HG03103 (cell line): ENCODE data around the gene ERCC6L.

ENCODE experiments used
- ATAC-seq: cut with Tn5 transposase; IDR thresholded peaks from one replicate; pipeline ENCODE4 v1.9.1; 2021; ENCODE audit warnings: low read depth; ENCODE audit not compliant: unreplicated experiment

Gene ERCC6L, protein sequence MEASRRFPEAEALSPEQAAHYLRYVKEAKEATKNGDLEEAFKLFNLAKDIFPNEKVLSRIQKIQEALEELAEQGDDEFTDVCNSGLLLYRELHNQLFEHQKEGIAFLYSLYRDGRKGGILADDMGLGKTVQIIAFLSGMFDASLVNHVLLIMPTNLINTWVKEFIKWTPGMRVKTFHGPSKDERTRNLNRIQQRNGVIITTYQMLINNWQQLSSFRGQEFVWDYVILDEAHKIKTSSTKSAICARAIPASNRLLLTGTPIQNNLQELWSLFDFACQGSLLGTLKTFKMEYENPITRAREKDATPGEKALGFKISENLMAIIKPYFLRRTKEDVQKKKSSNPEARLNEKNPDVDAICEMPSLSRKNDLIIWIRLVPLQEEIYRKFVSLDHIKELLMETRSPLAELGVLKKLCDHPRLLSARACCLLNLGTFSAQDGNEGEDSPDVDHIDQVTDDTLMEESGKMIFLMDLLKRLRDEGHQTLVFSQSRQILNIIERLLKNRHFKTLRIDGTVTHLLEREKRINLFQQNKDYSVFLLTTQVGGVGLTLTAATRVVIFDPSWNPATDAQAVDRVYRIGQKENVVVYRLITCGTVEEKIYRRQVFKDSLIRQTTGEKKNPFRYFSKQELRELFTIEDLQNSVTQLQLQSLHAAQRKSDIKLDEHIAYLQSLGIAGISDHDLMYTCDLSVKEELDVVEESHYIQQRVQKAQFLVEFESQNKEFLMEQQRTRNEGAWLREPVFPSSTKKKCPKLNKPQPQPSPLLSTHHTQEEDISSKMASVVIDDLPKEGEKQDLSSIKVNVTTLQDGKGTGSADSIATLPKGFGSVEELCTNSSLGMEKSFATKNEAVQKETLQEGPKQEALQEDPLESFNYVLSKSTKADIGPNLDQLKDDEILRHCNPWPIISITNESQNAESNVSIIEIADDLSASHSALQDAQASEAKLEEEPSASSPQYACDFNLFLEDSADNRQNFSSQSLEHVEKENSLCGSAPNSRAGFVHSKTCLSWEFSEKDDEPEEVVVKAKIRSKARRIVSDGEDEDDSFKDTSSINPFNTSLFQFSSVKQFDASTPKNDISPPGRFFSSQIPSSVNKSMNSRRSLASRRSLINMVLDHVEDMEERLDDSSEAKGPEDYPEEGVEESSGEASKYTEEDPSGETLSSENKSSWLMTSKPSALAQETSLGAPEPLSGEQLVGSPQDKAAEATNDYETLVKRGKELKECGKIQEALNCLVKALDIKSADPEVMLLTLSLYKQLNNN

DNA sequence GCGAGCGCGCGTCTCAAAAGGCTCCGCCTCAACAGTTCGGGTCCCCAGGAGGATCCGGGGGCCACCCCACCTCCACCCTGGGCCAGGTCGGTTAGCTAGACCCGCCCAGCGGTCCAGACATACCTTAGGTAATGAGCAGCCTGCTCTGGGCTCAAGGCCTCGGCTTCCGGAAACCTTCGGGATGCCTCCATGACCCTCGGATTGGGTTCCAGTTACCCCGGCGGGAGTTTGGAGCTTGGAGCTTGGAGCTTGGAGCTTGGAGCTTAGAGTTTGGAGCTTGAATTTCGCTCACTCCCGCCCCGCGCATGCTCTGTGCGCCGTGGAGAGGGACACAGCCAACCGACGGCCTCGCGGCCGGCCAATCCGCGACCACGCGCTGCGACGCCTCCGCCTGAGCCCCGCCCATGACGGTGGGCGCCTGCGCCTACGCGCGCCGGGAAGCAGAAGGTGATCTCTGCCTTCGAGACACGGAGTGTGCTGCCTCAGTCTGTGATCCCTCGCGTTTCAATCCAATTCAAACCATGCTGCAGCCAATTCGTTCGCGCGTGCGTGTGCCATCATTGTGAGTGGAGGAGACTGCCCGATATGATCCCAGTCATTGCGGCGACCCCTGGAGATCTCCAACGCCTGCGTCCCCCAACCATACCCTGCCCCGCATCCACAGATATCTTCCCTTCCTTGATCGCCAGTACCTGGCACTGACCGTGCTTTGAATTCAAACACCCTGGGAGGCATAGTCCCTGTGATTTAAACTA, at the start of gene ERCC6L:
Gene ERCC6L (minus strand): TSS at position 307 of the 755 bp plus-strand sequence. CDS start 116 bp downstream, at position 191.
- peak; percentile 96 for ATAC-seq

DNA sequence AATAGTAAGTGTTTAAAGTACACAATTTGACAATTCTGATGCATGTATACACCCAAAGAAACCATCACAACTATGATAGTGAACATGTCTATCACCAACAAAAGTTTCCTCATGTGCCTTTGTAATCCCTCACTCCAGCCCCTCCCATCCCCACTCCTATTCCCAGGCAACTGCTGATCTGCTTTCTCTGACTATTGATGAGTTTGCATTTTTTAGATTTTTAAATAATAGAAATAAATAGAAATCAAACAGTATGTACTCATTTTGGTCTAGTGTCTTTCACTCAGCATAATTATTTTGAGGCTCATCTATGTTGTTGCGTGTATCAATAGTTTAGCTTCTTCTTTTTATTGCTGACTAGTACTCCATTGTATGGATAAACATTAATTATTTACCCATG, 43.5 kb upstream of the ERCC6L start:
- no peak for ATAC-seq

DNA sequence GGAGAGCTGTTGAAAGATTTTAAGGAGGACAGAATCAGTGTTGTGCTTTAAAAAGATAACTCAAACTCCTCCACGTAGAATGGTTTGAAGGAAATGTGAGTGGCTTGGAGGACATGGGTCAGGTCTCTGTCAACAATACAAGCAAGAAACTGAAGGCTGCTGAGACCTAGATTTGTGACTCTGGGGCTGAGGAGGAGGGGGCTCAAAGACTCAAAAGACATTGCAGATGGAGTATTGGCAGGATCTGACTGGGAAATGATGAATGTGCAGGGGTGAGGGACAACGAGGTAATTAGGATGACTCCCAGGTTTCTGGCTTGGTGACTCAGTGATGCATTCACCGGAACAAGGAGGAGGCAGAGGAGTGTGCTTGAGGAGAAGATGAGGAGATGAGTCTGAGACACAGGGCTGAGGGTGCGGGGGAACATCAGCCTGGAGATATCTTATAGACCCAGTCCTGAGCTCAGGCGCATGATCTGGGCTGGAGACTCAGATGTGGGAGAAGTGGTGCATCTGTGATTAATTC, 41.6 kb upstream of the ERCC6L start:
- ATAC-seq, result no peak

DNA sequence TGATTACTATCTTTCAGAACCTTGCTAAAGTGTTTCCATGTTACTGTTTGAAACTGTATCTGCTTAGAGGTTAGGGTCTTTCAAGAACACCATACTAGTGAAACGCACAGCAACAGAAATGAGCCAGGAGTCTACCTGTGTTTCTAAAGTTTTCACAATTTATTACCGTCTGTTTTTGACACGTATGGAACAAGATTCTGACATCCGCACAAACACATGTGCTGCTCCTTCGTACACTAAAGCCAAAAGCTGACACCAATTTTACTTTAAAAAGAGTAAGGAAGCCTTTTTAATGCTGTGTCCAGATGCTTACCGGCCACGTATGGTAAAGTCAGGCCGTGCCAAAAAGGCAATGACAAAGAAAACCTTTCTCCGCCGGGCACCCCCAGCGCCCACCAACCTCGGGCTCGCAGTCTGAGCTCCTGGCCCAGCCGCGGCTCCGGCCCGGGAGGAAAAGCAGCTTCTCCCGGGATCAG, 37.7 kb upstream of the ERCC6L start:
- no peak for ATAC-seq

DNA sequence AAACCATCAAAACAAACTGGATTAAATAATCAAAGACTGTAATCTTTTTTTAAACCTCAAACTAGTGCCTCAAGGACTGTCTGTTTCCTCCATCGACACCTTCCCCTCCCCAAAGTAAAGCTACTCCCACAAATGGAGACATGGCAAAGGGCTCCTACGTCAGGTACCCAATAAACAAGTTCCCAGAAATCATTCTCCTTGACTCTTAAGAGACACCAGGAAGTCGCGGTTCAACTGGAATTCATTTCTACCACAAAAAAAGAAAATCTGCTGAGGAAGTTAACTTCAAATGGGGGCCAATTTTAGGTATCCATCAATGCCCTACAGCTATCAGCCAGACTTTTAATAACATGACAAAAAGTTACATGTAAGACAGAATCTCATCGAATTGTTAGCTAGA, 35.7 kb upstream of the ERCC6L start:
- no peak for ATAC-seq

DNA sequence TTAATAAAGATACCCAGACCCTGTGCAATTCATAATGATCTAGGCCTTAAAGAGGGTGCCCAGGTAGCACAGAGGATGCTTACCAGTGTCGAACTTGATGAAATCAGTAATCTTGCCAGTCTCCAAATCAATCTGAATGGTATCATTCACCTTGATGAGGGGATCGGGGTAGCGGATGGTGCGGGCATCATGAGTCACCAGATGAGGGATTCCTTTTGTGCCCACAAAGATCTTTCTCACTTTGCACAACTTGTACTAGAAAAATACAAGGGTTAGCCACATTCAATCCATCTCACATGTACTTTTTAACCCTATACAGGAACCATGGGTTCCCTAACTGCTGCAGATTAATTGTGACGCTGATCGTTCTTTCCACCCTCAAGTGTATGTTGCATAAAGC, 34.9 kb upstream of the ERCC6L start:
- no peak for ATAC-seq

DNA sequence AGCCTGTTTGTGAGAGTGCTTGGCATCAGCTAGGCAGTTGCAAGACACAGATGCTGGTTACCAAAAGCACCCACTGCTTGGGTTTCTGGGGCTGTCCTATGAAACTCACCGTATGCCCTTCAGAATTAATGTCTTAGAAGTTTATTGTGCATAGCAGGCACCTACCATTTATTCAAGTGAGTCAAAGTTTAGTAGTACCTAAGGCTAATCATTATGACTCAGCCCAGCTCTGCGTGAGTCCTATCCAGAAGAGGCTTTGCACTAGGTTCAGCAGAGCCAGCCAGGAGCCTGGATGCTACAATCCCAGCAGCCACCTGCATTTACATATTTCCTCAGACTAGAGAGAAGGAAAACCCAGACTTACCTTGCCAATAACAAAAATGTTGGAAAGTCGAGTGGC, 34.0 kb upstream of the ERCC6L start:
- ATAC-seq, result no peak

DNA sequence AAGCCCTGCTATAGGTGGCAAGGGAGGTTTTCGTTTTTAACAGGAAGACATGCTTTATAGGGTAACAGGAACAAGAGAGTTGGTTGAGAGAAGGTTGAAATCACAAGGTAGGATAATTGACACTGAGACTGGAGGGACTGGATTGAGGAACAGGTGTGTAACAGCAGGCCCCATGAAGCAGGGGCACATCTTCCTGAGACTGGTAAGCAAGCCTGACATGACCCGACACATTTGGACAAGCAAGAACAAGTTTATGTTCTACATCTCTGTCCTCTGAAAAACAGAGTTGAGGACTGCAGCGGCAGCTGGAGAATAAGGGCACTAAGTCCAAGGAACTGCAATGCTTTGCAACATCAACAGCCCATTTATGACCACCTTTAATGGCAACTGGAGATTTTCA, 33.0 kb upstream of the ERCC6L start:
- no peak for ATAC-seq

DNA sequence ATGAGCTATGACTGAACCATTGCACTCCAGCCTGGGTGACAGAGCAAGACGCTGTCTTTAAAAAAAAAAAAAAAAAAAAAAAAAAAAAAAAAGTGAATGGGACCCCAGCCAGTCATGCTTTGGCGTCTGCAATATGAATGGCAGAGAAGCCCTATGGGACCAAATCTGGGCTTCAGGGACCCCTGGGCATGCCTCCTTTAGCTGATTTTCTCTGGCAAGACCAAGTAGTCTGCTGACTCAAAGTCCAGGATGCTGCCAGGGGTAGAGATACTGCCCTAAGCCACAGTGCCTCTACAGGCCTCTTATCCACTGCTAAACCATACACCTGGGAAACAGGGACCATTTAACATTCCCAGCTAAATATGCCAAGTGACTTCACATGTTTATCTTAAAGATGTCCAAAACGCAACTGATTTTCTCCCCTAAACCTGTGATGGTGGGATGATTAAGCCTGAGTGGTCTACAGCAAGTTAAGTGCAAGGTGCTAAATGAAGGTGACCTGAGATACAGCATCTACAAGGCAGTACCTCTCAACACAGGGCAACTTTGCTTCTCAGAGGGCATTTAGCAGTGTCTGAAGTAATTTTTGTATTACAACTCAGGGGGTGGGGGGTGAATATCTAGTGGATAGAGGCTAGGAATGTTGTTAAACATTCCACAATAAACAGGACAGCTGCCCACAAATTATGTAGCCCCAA, 32.4 kb upstream of the ERCC6L start:
- no peak for ATAC-seq

DNA sequence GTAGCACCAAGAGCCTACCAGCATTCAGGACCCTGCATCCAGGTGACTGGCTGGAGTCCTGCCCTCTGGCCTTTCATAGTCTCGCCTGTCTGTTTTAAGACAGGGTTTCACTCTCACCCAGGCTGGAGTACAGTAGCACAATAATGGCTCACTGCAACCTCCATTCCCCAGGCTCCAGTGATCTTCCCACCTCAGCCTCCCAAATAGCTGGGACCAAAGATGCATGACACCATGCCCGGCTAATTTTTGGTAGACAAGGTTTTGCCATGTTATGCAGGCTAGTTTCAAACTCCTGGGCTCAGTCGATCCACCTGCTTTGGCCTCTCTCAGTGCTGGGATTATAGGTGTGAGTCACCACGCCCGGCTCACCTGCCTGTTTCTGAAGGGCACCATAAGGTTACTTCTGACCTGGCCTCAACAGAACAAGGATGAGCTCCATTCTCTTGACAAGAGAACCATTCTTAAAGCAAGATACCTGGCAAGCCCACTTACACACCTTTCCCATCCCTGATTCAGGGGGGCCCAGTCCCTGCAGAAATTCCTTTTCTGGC, 31.6 kb upstream of the ERCC6L start:
- ATAC-seq, result no peak

DNA sequence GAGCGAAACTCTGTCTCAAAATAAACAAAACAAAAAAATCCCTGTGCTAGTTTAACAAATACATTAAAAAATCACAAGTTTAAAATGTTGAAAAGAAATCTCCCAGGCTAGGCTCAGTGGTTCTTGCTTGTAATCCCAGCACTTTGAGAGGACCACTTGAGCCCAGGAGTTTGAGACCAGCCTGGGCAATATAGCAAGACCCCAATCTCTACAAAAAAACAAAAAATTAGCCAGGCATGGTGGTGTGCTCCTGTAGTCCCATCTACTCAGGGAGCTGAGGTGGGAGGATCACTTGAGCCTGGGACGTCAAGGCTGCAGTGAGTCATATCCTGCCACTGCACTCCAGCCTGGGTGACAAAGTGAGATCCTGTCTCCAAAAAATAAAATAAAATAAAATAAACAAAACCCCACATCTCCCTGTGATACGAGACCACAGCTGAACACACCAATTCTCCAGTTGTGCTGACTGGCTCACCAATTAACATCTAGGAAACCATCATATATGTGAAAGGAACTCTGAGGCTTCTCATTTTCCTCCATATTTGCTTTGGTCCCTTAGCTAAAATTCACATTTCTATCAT, 30.9 kb upstream of the ERCC6L start:
- no peak for ATAC-seq

DNA sequence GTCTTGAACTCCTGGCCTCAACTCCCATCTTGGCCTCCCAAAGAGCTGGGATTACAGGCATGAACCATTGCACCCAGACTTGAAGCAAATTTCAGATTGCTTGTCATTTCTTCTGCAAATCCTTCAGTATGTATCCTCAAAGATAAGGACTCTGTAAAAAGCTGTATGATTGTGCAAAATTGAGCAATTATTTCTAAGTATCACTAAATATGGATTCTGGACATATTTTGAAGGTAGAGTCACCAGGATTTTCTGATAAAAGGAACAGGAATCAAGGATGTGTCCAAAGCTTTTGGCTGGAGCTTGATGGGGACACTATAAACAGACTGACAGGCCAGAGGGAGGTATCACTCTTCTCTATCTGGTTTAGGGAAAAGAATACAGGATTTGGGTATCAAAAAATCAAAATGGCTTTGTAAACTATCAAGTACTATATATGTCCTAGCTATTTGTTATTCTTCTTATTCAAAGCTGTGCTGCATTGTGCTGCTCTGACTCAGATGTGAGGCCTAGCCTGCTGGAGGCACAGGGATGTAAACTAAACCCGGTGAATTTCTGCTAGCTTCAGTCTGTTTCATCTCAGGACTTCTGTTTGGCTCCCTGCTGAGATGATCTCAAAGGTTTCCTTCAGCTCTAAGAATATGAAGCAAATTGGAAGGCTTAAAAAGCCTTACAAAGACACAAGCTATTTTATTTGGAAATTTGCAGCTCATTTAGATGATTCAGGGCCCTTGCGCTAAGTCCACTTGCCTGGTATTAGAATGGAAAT, 30.0 kb upstream of the ERCC6L start:
- no peak for ATAC-seq

DNA sequence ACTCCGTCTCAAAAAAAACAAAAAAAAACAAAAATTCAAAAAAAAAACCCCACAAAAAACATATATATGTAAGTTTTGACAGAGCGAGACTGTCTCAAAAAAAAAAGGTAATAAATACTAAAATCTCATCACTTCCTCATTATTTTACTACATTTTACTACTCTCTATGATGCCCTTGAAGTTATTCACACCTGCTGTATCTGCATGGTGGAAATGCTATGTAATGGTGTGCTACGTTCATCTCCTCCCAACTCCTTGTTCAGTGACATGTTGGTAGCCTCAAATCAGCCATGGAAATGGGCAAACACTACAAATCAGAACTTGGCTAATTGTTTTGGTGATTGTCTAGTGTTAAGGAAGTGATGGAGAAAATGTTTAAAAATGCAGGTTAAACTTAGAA, 26.4 kb upstream of the ERCC6L start:
- no peak for ATAC-seq

DNA sequence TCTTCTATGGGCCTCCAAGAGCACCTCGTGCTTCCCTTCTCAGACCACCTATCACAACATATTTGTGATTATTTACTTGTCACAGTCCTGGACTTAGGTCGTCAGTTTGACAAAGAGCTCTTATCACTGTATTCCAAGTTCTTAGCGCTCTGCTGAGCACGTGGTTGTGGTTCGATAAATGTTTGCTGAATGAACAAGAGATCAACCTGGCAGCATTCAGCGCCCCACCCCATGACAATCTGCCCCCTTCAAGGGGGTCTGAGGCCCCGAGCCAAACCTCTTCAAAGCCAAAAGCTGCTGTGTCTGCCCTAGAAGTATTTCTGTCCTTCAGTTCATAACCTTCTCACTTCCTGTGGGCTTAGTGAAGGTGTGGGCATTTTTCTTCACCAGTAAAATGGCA, 23.2 kb upstream of the ERCC6L start:
- ATAC-seq, result no peak

DNA sequence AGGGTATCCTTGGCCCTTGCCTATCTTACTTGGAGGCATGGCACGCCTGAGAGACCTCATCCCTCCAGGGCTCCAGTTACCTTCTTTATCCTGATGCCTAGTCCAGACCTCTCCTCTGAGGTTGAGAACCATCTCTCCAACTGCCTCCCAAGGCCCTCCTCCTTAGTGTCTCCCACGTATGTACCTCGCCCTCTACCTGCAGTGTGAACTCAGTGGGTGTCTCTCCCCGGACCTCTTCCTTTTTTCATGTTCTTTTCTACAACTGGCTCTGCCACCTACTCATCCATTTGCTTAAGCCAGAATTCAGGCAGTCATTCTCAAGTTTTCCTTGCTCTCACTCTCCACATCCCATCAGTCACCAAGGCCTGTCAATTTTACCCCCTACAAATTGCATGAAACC, 21.6 kb upstream of the ERCC6L start:
- ATAC-seq, result no peak

DNA sequence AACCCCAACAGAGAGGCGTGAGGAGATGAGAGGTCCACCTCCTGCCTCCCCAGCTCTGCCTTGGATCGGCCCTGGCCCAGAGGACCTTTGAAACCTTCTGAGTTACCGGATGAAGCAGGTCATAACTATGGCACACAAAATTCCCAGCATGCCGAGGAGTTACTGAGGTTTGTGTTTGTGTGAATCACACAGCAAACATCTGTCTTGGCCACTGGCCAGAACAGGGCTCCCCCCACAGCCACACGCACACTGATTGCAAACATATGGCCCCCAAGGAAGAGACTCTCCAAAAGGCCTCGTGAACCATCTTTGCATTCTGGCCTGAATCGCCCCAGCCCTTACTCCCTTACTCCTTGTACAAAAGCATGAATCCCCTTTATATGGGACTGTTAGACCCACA, 19.3 kb upstream of the ERCC6L start:
- no peak for ATAC-seq

DNA sequence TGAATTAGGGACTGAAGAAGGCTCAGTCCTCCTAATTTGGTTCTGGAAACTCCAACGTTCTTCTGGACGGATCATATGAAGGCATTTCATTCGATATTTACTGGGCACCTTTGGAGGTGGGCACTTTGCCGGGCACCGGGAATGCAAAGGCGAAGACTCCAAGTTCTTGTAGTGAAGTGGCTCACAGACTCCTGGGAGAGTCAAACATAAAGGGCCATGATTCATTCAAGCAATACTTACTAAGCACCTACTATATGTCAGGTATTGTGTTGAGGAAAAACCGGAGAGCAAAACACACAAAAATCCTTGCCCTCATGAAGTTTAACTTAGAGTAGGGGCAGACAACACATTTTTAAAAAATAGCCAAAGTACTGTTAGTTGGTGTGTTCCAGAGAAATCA, 17.0 kb upstream of the ERCC6L start:
- ATAC-seq, result no peak

DNA sequence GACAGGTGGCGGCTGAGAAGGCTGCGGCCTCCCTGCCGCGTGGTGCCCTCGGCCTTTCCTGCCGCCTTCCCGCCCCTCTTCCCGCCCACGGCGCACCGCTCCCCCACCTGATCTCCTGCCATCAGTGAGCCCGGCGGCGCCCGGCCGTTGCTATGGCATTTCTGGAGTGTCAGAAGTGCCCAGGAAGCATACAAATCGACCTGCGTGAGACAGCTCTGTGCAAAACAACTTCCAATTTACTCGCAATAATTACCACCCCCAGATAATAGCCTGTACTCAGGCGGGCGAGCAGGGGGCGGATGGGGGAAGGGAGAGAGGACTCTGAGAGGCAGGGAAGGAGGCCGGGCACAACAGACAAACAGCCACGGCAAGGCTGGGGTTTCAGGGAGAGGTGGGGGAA, 16.6 kb upstream of the ERCC6L start:
- ATAC-seq, result no peak
